T-helper 1 cell treated with Interleukin-12 subunit alpha and Interleukin-12 subunit beta and Interleukin-4 antibody, amounts not matched to agents 30 ng/mL and 1 ng/mL, for 36 hours (primary cell): ENCODE measurements around the gene WDR62. TPM values are rescaled to one million over a fixed set of nuclear protein-coding genes. Genes with fewer than 3 reads are reported as not detected.

Experiments
- intact Hi-C: fragments of 100-400 bp; cut with micrococcal nuclease; formaldehyde crosslinking; loops from one replicate; pipeline ENCODE4 v1.15.1; 2024
- total RNA-seq: library from RNA; stranded (reverse); gene quantifications from 2 replicates; pipeline ENCODE4 v1.2.3, GENCODE V29; 2022

The WDR62 gene
- total RNA-seq, 1 donor from 2014 or later, result 20.3 TPM

- intact Hi-C loops, result no loop called here
These were observed 82.4 kb downstream of the WDR62 start for GRCh38 chr19:36136964-36137686.

- intact Hi-C loops, result loop anchor here (1.0 kb wide), 2 partner anchors 144 to 208 kb away; partner anchors contain the start of gene SDHAF1
These were observed 84.4 kb downstream of the WDR62 start for GRCh38 chr19:36139120-36139472.

DNA sequence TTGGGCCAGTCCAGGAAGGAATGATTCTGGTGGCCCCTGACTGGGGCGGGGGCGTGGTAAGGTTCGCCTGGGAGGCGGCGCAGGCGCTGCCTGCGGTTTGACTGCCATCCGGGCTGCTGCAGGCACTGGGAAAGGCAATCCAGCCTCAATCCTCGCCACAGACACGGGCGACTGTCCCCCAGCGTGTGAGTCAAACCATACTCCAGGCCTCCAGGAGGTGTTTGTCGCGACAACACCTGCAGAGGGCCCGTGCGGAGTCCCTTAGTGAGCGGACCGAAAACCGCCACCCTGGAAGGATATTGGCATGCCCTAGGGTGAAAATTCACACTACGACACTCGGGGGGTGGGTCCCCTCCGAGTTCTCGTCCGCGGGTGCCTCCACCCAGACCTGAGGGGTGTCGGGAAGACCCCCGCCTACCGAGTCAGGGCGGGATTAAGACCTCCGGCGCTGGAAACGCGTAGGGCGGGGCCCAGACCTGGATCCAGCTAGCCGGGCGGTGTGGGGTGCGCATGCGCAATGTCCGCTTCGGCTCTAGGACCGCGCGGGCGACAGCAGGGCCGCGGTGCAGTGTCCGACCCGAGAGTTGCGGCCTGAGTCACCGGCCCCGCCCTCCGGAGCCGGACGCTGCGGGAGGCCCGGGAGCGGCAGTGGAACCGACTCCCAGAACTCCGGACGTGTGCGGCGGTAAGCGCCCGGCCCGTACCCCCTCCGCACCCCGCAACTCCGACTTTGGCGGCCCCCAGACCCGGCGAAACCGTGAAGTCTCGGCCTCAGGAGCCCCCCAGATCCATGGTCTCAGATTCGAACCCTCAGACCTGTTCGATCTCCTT lies 85.0 kb downstream of the WDR62 start, which contains the start of gene CAPNS1:
Gene CAPNS1, plus strand, starts transcription at position 594 of the 831 bp plus-strand sequence. CDS start 946 bp downstream, outside the sequence.
- intact Hi-C loops, result loop anchor here (1.0 to 5.0 kb wide), 4 partner anchors 144 to 1328 kb away; partner anchors contain the start of genes SDHAF1, ZFP14, ZNF569 and ZNF570

- intact Hi-C loops, result loop anchor here (1.0 to 5.0 kb wide), 8 partner anchors 8 to 1327 kb away; partner anchors contain the start of genes TBCB, THAP8, WDR62 and ZFP14
These were observed 85.8 kb downstream of the WDR62 start for GRCh38 chr19:36140304-36141038.

GRCh38 chr19:36141039-36141927 lies 86.6 kb downstream of the WDR62 start:
- intact Hi-C loops, result loop anchor here (1.0 to 5.0 kb wide), 8 partner anchors 9 to 1326 kb away; partner anchors contain the start of genes TBCB, THAP8, WDR62 and ZFP14

- intact Hi-C loops, result loop anchor here (5.0 kb wide), 2 partner anchors 235 to 1325 kb away; partner anchors contain the start of genes ZFP14, ZNF569 and ZNF570
These were observed 87.3 kb downstream of the WDR62 start for GRCh38 chr19:36142046-36142445.

DNA sequence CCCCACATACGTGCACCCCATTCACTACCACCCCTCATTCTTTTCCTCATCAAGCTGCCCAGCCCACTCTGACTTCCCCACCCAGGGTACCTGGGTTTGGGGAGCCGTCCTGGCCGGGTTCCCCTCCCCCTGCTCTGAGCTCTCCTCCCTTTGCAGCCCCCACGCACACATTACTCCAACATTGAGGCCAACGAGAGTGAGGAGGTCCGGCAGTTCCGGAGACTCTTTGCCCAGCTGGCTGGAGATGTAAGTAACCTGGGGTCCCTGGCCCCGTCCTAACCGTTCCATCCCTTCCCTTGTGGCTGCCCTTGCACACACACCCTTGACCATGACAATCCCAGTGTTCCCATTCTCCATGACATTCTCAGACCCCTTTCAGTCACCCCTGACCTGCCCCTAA lies 87.8 kb downstream of the WDR62 start:
- intact Hi-C loops, result loop anchor here (5.0 kb wide), 2 partner anchors 235 to 1325 kb away; partner anchors contain the start of genes ZFP14, ZNF569 and ZNF570

- intact Hi-C loops, result loop anchor here (5.0 kb wide), 2 partner anchors 233 to 1323 kb away; partner anchors contain the start of genes ZFP14, ZNF569 and ZNF570
These were observed 89.9 kb downstream of the WDR62 start for GRCh38 chr19:36144624-36145023.

DNA sequence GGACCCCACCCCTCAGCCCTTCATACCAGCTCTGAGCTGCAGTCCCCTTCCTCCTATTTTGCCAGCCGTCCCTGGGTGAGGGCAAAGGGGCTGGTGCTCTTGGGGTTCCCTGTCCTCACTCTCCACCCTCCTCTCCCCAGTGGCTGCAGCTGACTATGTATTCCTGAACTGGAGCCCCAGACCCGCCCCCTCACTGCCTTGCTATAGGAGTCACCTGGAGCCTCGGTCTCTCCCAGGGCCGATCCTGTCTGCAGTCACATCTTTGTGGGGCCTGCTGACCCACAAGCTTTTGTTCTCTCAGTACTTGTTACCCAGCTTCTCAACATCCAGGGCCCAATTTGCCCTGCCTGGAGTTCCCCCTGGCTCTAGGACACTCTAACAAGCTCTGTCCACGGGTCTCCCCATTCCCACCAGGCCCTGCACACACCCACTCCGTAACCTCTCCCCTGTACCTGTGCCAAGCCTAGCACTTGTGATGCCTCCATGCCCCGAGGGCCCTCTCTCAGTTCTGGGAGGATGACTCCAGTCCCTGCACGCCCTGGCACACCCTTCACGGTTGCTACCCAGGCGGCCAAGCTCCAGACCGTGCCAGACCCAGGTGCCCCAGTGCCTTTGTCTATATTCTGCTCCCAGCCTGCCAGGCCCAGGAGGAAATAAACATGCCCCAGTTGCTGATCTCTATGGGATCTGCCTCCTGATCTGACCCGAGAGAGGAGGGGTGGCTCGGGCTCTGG lies 95.1 kb downstream of the WDR62 start:
- intact Hi-C loops, result no loop called here

DNA sequence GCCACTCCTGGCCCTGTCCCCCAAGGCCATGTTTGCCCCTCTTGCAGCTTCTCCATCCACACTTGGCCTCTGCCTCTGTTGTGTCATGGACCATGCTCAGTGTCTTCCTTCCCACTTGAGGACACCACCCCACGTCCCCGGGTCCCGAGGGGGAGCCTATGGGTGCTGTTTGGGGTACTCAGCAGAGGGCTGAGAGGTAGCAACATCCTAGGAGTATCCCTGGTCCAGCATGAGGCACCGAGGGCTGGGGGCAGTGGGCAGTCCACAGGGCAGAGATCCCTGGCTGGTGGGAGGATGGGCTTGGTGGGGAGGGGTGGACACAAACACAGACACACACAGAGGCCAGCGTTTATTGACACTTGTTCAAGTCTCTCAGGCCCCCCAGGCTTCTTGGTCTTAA lies 95.9 kb downstream of the WDR62 start:
- intact Hi-C loops, result no loop called here

DNA sequence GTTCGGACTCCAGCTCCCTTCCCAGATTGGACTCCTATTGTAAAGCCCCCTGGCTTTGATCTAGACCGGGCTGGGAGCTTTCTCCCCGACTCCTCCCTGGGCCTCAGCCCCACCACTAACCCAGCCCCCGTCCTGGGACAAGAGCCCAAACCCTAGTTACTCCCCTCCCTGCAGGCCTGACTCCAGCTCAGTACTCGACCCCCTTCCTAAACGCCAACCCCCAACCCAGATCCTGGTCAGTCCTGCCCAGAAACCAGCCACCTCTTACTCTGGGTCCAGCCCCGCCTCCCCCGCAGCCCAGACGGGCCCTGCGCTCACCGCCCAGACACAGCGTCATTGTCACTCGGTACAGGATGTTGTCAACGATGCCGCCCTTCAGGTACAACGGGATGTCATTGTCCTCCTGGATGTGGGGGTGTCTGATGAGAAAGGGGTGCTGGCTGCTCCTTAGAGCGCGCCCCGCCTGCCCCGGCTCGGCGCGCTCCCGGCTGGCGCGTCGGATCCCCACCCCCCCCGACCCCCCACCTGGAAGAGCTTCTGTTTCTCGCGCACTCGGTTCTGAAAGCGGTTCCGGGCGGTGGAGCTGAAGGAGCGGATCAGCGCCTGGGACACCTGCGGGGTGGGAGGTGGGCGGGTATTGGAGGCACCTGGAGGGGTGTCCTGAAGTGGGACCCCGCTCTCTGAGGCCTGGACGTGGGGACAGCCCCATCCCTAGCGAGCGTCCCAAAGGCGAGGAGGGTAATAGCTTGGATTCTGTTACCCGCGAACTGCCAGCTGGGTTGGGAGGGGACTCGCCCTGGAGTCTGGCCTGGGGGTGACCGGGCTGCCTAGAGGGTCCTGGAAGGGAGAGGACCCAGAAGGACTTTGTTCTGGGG lies 96.7 kb downstream of the WDR62 start:
- intact Hi-C loops, result no loop called here

DNA sequence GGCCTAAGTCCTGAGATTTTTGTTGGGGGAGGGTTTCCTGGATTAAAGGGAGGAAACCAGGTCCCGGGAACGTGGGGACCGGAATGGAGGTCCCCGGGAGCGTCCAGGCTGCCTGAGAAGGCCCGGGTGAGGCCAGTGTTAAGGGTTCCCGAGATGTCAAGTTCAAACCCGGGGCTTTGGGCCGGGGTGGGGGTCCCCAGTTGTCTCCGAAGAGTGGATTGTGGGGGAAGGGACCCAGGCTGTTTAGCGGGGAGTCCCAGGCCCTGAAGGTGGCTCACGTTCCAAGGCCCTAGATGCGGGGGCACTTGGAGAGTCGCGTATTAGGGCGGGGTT lies 97.3 kb downstream of the WDR62 start:
- intact Hi-C loops, result no loop called here

DNA sequence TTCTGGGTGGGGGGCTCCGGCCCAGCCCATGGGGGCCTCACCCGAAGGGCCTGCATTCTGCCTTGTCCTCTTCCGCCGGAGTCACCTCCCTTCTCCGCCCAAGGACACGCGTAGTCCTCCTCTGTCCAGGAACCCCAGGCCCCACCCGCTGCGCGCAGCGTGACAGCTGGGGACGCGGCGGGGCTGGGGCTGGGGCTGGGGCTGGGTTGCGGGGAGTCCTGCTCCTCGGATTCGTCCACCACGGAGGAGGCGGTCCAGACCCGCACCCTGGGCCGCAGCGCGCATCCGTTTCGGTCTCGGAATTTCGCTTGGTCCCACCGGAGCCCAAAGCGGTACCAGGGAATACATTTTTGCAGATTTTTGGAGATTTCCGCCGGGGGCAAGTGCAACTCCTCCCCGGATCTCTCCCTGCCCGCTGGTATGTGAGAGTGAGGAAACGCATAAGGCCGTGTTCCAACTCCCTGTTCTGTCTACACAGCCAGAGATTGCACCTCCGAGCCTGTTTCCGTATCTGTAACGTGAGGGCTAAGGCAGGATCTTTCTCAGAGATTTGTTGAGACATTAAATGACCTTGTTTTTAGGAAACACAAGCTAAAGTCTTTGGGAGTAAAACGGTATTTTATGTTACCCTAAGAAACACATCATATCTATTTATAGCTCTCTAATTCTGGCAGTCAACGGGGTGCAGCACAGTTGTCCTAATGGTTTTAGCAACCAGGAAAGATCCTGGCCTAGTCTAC lies 97.8 kb downstream of the WDR62 start, which contains the start of gene COX7A1:
Gene COX7A1, minus strand, starts transcription at position 96 of the 740 bp plus-strand sequence. Its CDS starts 40 bp downstream, at position 56.
- intact Hi-C loops, result no loop called here

DNA sequence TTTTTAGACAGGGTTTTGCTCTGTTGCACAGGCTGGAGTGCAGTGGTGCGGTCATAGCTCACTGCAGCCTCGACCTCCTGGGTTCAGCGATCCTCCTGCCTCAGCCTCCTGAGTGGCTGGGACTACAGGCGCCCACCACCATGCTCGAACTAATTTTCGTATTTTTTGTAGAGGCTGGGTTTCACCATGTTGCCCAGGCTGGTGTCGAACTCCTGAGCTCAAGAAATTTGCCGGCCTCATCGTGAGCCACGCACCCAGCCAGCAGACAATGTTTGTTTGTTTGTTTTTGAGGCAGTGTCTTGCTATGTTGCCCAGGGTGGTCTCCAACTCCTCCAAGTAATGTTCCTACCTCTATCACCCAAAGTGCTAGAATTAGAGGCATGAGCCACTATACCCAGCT lies 98.4 kb downstream of the WDR62 start:
- intact Hi-C loops, result no loop called here
